HEK293T (cell line): ENCODE results near the gene DAO.

Experiments used
- ELF4 ChIP-seq: fragments of 450-650 bp; IDR thresholded peaks from 2 replicates; pipeline ENCODE4 v1.6.1; 2017; ENCODE audit warnings: antibody characterized with exemption
- FOXA1 ChIP-seq: fragments of 450-650 bp; IDR thresholded peaks from 2 replicates; pipeline ENCODE4 v1.6.1; 2016; ENCODE audit warnings: mild to moderate bottlenecking
- FOXK2 ChIP-seq: fragments of 450-650 bp; IDR thresholded peaks from 2 replicates; pipeline ENCODE4 v1.6.1; 2016; ENCODE audit warnings: mild to moderate bottlenecking
- SP1 ChIP-seq: fragments of 450-650 bp; IDR thresholded peaks from 2 replicates; pipeline ENCODE4 v1.6.1; 2017
- SUZ12 ChIP-seq: fragments of 450-650 bp; IDR thresholded peaks from 2 replicates; pipeline ENCODE4 v1.6.1; 2016; ENCODE audit warnings: mild to moderate bottlenecking
- TARDBP ChIP-seq: fragments of 450-650 bp; IDR thresholded peaks from 2 replicates; pipeline ENCODE4 v1.6.1; 2016

DNA sequence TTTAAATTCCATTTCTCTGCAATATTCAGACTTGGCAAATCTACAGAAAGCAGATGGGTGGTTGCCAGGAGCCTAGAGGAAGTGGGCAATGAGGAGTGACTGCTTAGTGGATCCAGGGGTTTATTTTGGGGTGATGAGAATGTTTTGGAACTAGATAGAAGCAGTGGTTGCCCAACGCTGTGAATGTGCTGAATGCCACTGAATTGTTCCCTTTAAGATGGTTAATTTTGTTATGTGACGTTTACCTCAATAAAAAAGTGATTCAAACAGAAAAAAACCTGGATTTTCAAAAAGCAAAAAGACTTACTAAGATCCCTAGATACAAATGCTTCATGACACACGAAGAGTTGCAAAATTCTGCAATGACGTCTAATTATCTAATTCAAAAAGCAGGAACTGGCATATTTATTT, 34.2 kb downstream of the DAO start:
- TF ChIP-seq SUZ12, result no peak
- TF ChIP-seq TARDBP, result no peak
- no peak for TF ChIP-seq ELF4
- no peak for TF ChIP-seq SP1
- no peak for TF ChIP-seq FOXA1
- TF ChIP-seq FOXK2, result no peak
